ENCODE results near the gene OPHN1. TPM values are rescaled to one million over a fixed set of nuclear protein-coding genes. Genes with fewer than 3 reads are reported as not detected.

The OPHN1 gene
- total and polyA plus RNA-seq, 10 of the 15 experiments (the other 5 are each of a cell fraction or from before 2014, with no cell fraction given): under 0.01 to 0.03 (median 0.03) TPM; not detected in 6

GRCh38 chrX:68424719-68425118, 8.6 kb downstream of the OPHN1 start:
- Histone ChIP-seq H3K9me3 (replicated peaks; ENCODE audit: control insufficient read depth, insufficient read depth, low read length) (no peaks in the 10 kb centered on the region), H3K4me2 (ENCODE audit: control insufficient read depth, insufficient read depth) (no peak overlapping the region), H3K4me3 (no peak overlapping the region), H3K9ac (ENCODE audit: control insufficient read depth, insufficient read depth, low read length) (no peak overlapping the region), H4K20me1 (ENCODE audit: control insufficient read depth, insufficient read depth) (no peaks in the 10 kb centered on the region), H3K4me1 (ENCODE audit: control insufficient read depth, insufficient read depth, low read length) (no peaks in the 10 kb centered on the region), H3K36me3 (ENCODE audit: control insufficient read depth in 2 of 2, insufficient read depth in 2 of 2, low read length in 1 of 2) (no peaks in the 10 kb centered on the region), H3K79me2 (ENCODE audit: control insufficient read depth, insufficient read depth, low read length) (no peaks in the 10 kb centered on the region), H3K27me3 (replicated peaks in 1 of 2; ENCODE audit: control insufficient read depth in 2 of 2, insufficient read depth in 2 of 2, low read length in 1 of 2) (no peaks in the 10 kb centered on the region), H3K27ac (ENCODE audit: control insufficient read depth, insufficient read depth) (no peak overlapping the region), H2AFZ (ENCODE audit: control insufficient read depth, low read depth, low read length) (no peak overlapping the region)
- 87% methylated on average over 1 of the region's 1 CpG for WGBS (ENCODE audit: insufficient coverage, insufficient replicate concordance, low lambda C conversion rate, missing lambda C conversion rate)
- in situ Hi-C loops (cut with MboI) (no loop called here), intact Hi-C loops (cut with micrococcal nuclease; ENCODE audit: unreplicated experiment) (no loop called here)
- BruUV-seq (replicated peaks): no TSS peak
- ChIA-PET SMC1A (ENCODE audit: uncharacterized antibody, unreplicated experiment) (no interaction called here), RAD21 (ENCODE audit: unreplicated experiment) (no interaction called here), CTCF (no interaction called here), POLR2A (no interaction called here)
- FAIRE-seq (no peak), DNase-seq (ENCODE audit: low read depth, low spot score) (no peak), ATAC-seq (no peak)
- TF ChIP-seq, protein P1, sequence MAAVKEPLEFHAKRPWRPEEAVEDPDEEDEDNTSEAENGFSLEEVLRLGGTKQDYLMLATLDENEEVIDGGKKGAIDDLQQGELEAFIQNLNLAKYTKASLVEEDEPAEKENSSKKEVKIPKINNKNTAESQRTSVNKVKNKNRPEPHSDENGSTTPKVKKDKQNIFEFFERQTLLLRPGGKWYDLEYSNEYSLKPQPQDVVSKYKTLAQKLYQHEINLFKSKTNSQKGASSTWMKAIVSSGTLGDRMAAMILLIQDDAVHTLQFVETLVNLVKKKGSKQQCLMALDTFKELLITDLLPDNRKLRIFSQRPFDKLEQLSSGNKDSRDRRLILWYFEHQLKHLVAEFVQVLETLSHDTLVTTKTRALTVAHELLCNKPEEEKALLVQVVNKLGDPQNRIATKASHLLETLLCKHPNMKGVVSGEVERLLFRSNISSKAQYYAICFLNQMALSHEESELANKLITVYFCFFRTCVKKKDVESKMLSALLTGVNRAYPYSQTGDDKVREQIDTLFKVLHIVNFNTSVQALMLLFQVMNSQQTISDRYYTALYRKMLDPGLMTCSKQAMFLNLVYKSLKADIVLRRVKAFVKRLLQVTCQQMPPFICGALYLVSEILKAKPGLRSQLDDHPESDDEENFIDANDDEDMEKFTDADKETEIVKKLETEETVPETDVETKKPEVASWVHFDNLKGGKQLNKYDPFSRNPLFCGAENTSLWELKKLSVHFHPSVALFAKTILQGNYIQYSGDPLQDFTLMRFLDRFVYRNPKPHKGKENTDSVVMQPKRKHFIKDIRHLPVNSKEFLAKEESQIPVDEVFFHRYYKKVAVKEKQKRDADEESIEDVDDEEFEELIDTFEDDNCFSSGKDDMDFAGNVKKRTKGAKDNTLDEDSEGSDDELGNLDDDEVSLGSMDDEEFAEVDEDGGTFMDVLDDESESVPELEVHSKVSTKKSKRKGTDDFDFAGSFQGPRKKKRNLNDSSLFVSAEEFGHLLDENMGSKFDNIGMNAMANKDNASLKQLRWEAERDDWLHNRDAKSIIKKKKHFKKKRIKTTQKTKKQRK (IDR thresholded peaks at IDR 0.05; ENCODE audit: low read depth, low read length): no peak
- no peak for TF ChIP-seq CHD4 (IDR thresholded peaks at IDR 0.05)
- no peak for TF ChIP-seq CHD1 (IDR thresholded peaks at IDR 0.05; ENCODE audit: low read depth, low read length)
- TF ChIP-seq RELA (IDR thresholded peaks at IDR 0.05; ENCODE audit: borderline replicate concordance, partially characterized antibody): no peak
- TF ChIP-seq, protein P2, sequence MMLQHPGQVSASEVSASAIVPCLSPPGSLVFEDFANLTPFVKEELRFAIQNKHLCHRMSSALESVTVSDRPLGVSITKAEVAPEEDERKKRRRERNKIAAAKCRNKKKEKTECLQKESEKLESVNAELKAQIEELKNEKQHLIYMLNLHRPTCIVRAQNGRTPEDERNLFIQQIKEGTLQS (IDR thresholded peaks at IDR 0.05; ENCODE audit: borderline replicate concordance, extremely low read depth, low read depth, low read length): no peak
- no peak for TF ChIP-seq RUNX3 (IDR thresholded peaks at IDR 0.05; ENCODE audit: low read length)
- TF ChIP-seq CREB1 (IDR thresholded peaks at IDR 0.05; ENCODE audit: low read depth): no peak
- no peak for TF ChIP-seq RFX5 (IDR thresholded peaks at IDR 0.05; ENCODE audit: low read depth, low read length)
- no peak for TF ChIP-seq NFIC (IDR thresholded peaks at IDR 0.05; ENCODE audit: low read depth, low read length)
- TF ChIP-seq, protein P3, sequence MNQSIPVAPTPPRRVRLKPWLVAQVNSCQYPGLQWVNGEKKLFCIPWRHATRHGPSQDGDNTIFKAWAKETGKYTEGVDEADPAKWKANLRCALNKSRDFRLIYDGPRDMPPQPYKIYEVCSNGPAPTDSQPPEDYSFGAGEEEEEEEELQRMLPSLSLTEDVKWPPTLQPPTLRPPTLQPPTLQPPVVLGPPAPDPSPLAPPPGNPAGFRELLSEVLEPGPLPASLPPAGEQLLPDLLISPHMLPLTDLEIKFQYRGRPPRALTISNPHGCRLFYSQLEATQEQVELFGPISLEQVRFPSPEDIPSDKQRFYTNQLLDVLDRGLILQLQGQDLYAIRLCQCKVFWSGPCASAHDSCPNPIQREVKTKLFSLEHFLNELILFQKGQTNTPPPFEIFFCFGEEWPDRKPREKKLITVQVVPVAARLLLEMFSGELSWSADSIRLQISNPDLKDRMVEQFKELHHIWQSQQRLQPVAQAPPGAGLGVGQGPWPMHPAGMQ (IDR thresholded peaks at IDR 0.05; ENCODE audit: borderline replicate concordance): no peak
- no peak for TF ChIP-seq CUX1 (IDR thresholded peaks at IDR 0.05; ENCODE audit: insufficient replicate concordance, low read depth, low read length)
